HEK293 (cell line): ENCODE data around the gene MYO1F.

Experiments
- BCL11B ChIP-seq: fragments of 450-650 bp; formaldehyde crosslinking; IDR thresholded peaks from 2 replicates; pipeline ENCODE4 v1.5.1; 2016; ENCODE audit warnings: low read depth, missing biosample characterization, missing genetic modification characterization
- EGR2 ChIP-seq: fragments of 450-650 bp; formaldehyde crosslinking; IDR thresholded peaks from 2 replicates; pipeline ENCODE4 v1.5.1; 2016; ENCODE audit warnings: low read depth, missing biosample characterization, missing genetic modification characterization
- FEZF1 ChIP-seq: fragments of 450-650 bp; formaldehyde crosslinking; IDR thresholded peaks from 2 replicates; pipeline ENCODE4 v1.5.1; 2016; ENCODE audit warnings: missing biosample characterization, missing genetic modification characterization
- GLIS2 ChIP-seq: fragments of 450-650 bp; formaldehyde crosslinking; IDR thresholded peaks from 2 replicates; pipeline ENCODE4 v1.5.1; 2016; ENCODE audit warnings: missing biosample characterization, missing genetic modification characterization
- HOXD13 ChIP-seq: sonication (generic); formaldehyde crosslinking; IDR thresholded peaks from 2 replicates; pipeline ENCODE4 v1.8.0; 2022; ENCODE audit warnings: missing genetic modification reagents, borderline replicate concordance
- KLF16 ChIP-seq: fragments of 450-650 bp; formaldehyde crosslinking; IDR thresholded peaks from 2 replicates; pipeline ENCODE4 v1.5.1; 2017; ENCODE audit warnings: missing biosample characterization, missing genetic modification characterization
- KLF8 ChIP-seq: fragments of 450-650 bp; formaldehyde crosslinking; IDR thresholded peaks from 2 replicates; pipeline ENCODE4 v1.5.1; 2016; ENCODE audit warnings: missing biosample characterization, missing genetic modification characterization
- PATZ1 ChIP-seq: fragments of 450-650 bp; formaldehyde crosslinking; IDR thresholded peaks from 2 replicates; pipeline ENCODE4 v1.5.1; 2016; ENCODE audit warnings: missing biosample characterization, missing genetic modification characterization
- REPIN1 ChIP-seq: fragments of 450-650 bp; formaldehyde crosslinking; IDR thresholded peaks from 2 replicates; pipeline ENCODE4 v1.5.1; 2017; ENCODE audit warnings: missing biosample characterization, missing genetic modification characterization, low read depth
- ZBTB1 ChIP-seq: fragments of 450-650 bp; formaldehyde crosslinking; IDR thresholded peaks from 2 replicates; pipeline ENCODE4 v1.5.1; 2016; ENCODE audit warnings: missing biosample characterization, missing genetic modification characterization
- ZBTB17 ChIP-seq: fragments of 450-650 bp; formaldehyde crosslinking; IDR thresholded peaks from 2 replicates; pipeline ENCODE4 v1.5.1; 2016; ENCODE audit warnings: missing biosample characterization, missing genetic modification characterization
- ZBTB20 ChIP-seq: fragments of 450-650 bp; formaldehyde crosslinking; IDR thresholded peaks from 2 replicates; pipeline ENCODE4 v1.5.1; 2016; ENCODE audit warnings: missing biosample characterization, missing genetic modification characterization
- ZBTB26 ChIP-seq: fragments of 450-650 bp; formaldehyde crosslinking; optimal IDR thresholded peaks from 2 replicates; pipeline ENCODE3; 2016; ENCODE audit warnings: missing biosample characterization, mild to moderate bottlenecking, missing genetic modification characterization
- ZBTB48 ChIP-seq: fragments of 450-650 bp; formaldehyde crosslinking; IDR thresholded peaks from 2 replicates; pipeline ENCODE4 v1.5.1; 2016; ENCODE audit warnings: missing biosample characterization, missing genetic modification characterization
- ZBTB7A ChIP-seq: fragments of 450-650 bp; formaldehyde crosslinking; IDR thresholded peaks from 2 replicates; pipeline ENCODE4 v1.5.1; 2016; ENCODE audit warnings: low read depth, missing biosample characterization, missing genetic modification characterization
- ZIC2 ChIP-seq: fragments of 450-650 bp; formaldehyde crosslinking; IDR thresholded peaks from 2 replicates; pipeline ENCODE4 v1.5.1; 2016; ENCODE audit warnings: missing biosample characterization, missing genetic modification characterization
- ZNF146 ChIP-seq: fragments of 450-650 bp; formaldehyde crosslinking; IDR thresholded peaks from 2 replicates; pipeline ENCODE4 v1.5.1; 2016; ENCODE audit warnings: missing biosample characterization, missing genetic modification characterization
- ZNF157 ChIP-seq: fragments of 450-650 bp; formaldehyde crosslinking; IDR thresholded peaks from 2 replicates; pipeline ENCODE4 v1.5.1; 2016; ENCODE audit warnings: missing biosample characterization, missing genetic modification characterization
- ZNF174 ChIP-seq: fragments of 450-650 bp; formaldehyde crosslinking; IDR thresholded peaks from 2 replicates; pipeline ENCODE4 v1.5.0; 2017; ENCODE audit warnings: missing biosample characterization, mild to moderate bottlenecking, missing genetic modification characterization
- ZNF18 ChIP-seq: fragments of 450-650 bp; formaldehyde crosslinking; IDR thresholded peaks from 2 replicates; pipeline ENCODE4 v1.5.1; 2016; ENCODE audit warnings: missing biosample characterization, missing genetic modification characterization
- ZNF239 ChIP-seq: fragments of 450-650 bp; formaldehyde crosslinking; IDR thresholded peaks from 2 replicates; pipeline ENCODE4 v1.5.1; 2016; ENCODE audit warnings: missing biosample characterization, missing genetic modification characterization
- ZNF324 ChIP-seq: fragments of 450-650 bp; formaldehyde crosslinking; IDR thresholded peaks from 2 replicates; pipeline ENCODE4 v1.5.1; 2016; ENCODE audit warnings: missing biosample characterization, missing genetic modification characterization
- ZNF391 ChIP-seq: fragments of 450-650 bp; formaldehyde crosslinking; IDR thresholded peaks from 2 replicates; pipeline ENCODE4 v1.5.1; 2016; ENCODE audit warnings: low read depth, missing biosample characterization, missing genetic modification characterization, borderline replicate concordance
- ZNF398 ChIP-seq: fragments of 450-650 bp; formaldehyde crosslinking; IDR thresholded peaks from 2 replicates; pipeline ENCODE4 v1.5.1; 2017; ENCODE audit warnings: missing biosample characterization, missing genetic modification characterization
- ZNF514 ChIP-seq: fragments of 450-650 bp; formaldehyde crosslinking; IDR thresholded peaks from 2 replicates; pipeline ENCODE4 v1.5.1; 2016; ENCODE audit warnings: missing biosample characterization, missing genetic modification characterization
- ZNF548 ChIP-seq: fragments of 450-650 bp; formaldehyde crosslinking; IDR thresholded peaks from 2 replicates; pipeline ENCODE4 v1.5.1; 2016; ENCODE audit warnings: missing biosample characterization, missing genetic modification characterization
- ZNF560 ChIP-seq: fragments of 450-650 bp; formaldehyde crosslinking; IDR thresholded peaks from 2 replicates; pipeline ENCODE4 v1.5.1; 2017; ENCODE audit warnings: missing biosample characterization, missing genetic modification characterization, borderline replicate concordance
- ZNF658 ChIP-seq: fragments of 450-650 bp; formaldehyde crosslinking; IDR thresholded peaks from 2 replicates; pipeline ENCODE4; 2016; ENCODE audit warnings: missing biosample characterization, missing genetic modification characterization
- ZNF677 ChIP-seq: fragments of 450-650 bp; IDR thresholded peaks from 2 replicates; pipeline ENCODE4 v1.5.0; 2018; ENCODE audit warnings: missing biosample characterization, mild to moderate bottlenecking, missing genetic modification characterization, moderate library complexity
- ZNF76 ChIP-seq: fragments of 450-650 bp; formaldehyde crosslinking; IDR thresholded peaks from 2 replicates; pipeline ENCODE4; 2016; ENCODE audit warnings: low read depth, missing biosample characterization, missing genetic modification characterization, borderline replicate concordance
- ZNF830 ChIP-seq: fragments of 450-650 bp; IDR thresholded peaks from 2 replicates; pipeline ENCODE4 v1.5.0; 2018; ENCODE audit warnings: missing biosample characterization, missing genetic modification characterization, low read depth, mild to moderate bottlenecking, moderate library complexity
- ZNF837 ChIP-seq: fragments of 450-650 bp; formaldehyde crosslinking; IDR thresholded peaks from 2 replicates; pipeline ENCODE4 v1.5.1; 2016; ENCODE audit warnings: missing biosample characterization, missing genetic modification characterization
- ZXDB ChIP-seq: fragments of 450-650 bp; formaldehyde crosslinking; IDR thresholded peaks from 2 replicates; pipeline ENCODE4 v1.5.1; 2016; ENCODE audit warnings: missing biosample characterization, missing genetic modification characterization

MYO1F gene

GRCh38 chr19:8610041-8610935 lies 33.0 kb upstream of the MYO1F start, which contains the start of gene ADAMTS10 (continued):
- peak; percentile 49; the same call in 1 of the 2 replicates for TF ChIP-seq KLF16 (tag by site-specific recombination)
- peak; percentile 54; the same call in 1 of the 2 replicates for TF ChIP-seq ZNF76
- TF ChIP-seq FEZF1 (tag by site-specific recombination) = peak; percentile 16; the same call in 1 of the 2 replicates
- TF ChIP-seq ZNF146 = peak; percentile 22; the same call in 1 of the 2 replicates
- peak; percentile 74; the same call in 1 of the 2 replicates for TF ChIP-seq ZNF658 (tag by site-specific recombination)
- no peak for TF ChIP-seq REPIN1
- no peak for TF ChIP-seq ZNF560 (tag by site-specific recombination)
- peak; percentile 73 for TF ChIP-seq ZNF391 (tag by site-specific recombination)
- no peak for TF ChIP-seq HOXD13 (CRISPR knock-in tag)
- peak; percentile 34; the same call in 1 of the 2 replicates for TF ChIP-seq GLIS2 (tag by site-specific recombination)
- peak; percentile 23; the same call in 1 of the 2 replicates for TF ChIP-seq ZNF548
- 0 out of 2 replicates have a peak, but pooled peaks have one; percentile 44 for TF ChIP-seq ZNF837 (tag by site-specific recombination)
- TF ChIP-seq ZNF239 = peak; percentile 23; the same call in 1 of the 2 replicates
- TF ChIP-seq ZNF18 (tag by site-specific recombination) = peak; percentile 94
- TF ChIP-seq ZBTB17 (tag by site-specific recombination) = peak; percentile 25; the same call in 1 of the 2 replicates
- TF ChIP-seq ZBTB7A (tag by site-specific recombination) = peak; percentile 60; the same call in 1 of the 2 replicates
- 0 out of 2 replicates have a peak, but pooled peaks have one; percentile 26 for TF ChIP-seq ZBTB1 (tag by site-specific recombination)
- TF ChIP-seq ZNF324 (tag by site-specific recombination) = peak; percentile 72
- peak; percentile 30; the same call in 1 of the 2 replicates for TF ChIP-seq KLF8 (tag by site-specific recombination)
- TF ChIP-seq BCL11B (tag by site-specific recombination) = 0 out of 2 replicates have a peak, but pooled peaks have one; percentile 30
- TF ChIP-seq ZNF157 (tag by site-specific recombination) = peak; percentile 50; the same call in 1 of the 2 replicates
- TF ChIP-seq EGR2 = peak; percentile 87
- TF ChIP-seq ZNF830 (tag by site-specific recombination) = no peak
- TF ChIP-seq ZIC2 = peak; percentile 87
- peak; percentile 83 for TF ChIP-seq PATZ1 (tag by site-specific recombination)
- peak; percentile 47; the same call in 1 of the 2 replicates for TF ChIP-seq ZXDB (tag by site-specific recombination)
- TF ChIP-seq ZNF174 = no peak
- TF ChIP-seq ZBTB48 (tag by site-specific recombination) = peak; percentile 53
- TF ChIP-seq ZNF398 (tag by site-specific recombination) = peak; percentile 63; the same call in 1 of the 2 replicates
- 0 out of 2 replicates have a peak, but pooled peaks have one; percentile 66 for TF ChIP-seq ZNF514
- peak; percentile 84 for TF ChIP-seq ZBTB26 (tag by site-specific recombination)
- peak; percentile 25; the same call in 1 of the 2 replicates for TF ChIP-seq ZBTB20 (tag by site-specific recombination)
- peak; percentile 56; the same call in 1 of the 2 replicates for TF ChIP-seq ZNF677 (tag by site-specific recombination)
